CD4-positive, alpha-beta T cell treated with Interleukin-21 for 1 hour (primary cell): ENCODE results near the gene PEAR1.

Experiments
- DNase-seq: peaks from one replicate; pipeline ENCODE4 v3.0.0-alpha.2; 2020

PEAR1 gene

DNA sequence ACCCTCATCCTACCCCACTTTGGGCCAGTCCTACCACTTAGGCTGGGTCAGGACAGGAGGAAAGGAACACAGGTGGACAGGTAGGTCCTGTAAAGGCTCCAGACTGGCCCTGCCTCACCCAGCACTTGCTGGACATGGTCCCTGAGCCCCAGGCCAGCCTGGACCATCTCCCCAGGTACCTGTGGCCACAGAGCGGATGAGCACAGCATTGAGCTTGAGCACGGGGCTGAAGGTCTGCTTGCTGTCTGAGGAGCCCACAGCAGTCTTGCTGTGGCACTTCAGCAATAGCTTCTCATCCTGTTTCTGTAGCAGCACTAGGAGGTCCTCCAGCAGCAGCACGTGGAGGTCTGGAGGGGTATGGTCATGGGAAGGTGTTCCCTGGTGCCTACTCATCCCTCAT lies 50.2 kb downstream of the PEAR1 start:
- DNase-seq, result no peak

DNA sequence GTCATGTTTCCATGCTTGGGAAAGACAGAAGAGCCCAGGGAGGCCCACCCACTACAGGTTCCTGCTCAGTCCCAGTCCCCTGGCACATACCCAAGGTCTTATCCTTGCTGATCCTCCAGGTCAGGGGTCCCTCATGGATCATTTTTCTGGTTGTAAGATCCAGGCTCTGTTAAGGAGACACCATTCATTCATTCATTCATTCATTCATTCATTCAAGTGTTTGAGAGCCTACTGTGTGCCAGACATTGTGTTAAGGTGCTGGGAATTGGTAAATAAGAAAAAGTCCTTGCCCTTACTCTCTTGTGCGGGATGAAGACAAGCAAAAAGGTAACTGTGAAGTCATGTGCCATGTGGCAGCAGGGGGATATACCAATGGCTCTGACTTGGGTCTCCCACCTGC lies 50.8 kb downstream of the PEAR1 start:
- DNase-seq, result no peak

DNA sequence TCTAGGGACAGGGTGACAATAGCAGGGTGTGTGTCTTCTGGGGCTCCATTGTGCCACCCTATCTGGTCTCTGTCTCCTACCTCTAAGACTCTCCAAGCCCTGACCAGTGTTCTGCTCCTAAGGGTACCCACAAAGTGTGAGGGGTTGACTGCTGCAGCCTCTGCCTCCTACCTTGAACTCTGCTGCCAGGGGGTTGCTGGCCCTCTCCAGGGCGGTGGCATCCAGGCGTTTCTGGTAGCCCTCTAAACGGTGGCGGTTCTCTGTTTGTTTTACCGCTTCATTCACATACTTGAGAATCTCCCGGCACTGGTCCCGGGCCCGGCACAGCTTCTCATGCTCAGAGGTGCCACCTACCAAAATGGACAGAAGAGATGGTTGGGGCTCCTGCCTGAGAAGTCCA lies 51.3 kb downstream of the PEAR1 start:
- no peak for DNase-seq

- DNase-seq, result no peak
Observed at GRCh38 chr1:156945881-156946661, 52.6 kb downstream of the PEAR1 start.

DNA sequence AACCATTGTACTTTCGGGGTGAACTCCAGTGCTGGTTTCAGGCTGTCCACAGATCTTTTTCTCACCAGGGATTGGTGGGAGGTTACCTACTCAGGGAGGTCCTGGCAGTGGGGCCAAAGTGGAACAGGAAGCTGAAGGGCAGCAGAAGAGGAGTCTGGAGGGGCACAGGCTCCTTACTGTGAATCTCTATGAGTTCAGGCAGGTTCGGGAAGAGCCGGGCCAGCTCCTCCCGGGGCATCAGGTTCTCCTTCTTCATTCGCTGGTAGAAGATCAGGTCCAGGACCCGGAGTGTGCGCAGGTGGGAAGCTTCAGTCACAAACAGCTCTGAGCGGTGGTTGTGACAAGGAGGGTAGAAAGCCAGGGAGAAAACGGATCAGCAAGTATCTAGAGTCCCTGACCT lies 53.6 kb downstream of the PEAR1 start:
- DNase-seq, result no peak

DNA sequence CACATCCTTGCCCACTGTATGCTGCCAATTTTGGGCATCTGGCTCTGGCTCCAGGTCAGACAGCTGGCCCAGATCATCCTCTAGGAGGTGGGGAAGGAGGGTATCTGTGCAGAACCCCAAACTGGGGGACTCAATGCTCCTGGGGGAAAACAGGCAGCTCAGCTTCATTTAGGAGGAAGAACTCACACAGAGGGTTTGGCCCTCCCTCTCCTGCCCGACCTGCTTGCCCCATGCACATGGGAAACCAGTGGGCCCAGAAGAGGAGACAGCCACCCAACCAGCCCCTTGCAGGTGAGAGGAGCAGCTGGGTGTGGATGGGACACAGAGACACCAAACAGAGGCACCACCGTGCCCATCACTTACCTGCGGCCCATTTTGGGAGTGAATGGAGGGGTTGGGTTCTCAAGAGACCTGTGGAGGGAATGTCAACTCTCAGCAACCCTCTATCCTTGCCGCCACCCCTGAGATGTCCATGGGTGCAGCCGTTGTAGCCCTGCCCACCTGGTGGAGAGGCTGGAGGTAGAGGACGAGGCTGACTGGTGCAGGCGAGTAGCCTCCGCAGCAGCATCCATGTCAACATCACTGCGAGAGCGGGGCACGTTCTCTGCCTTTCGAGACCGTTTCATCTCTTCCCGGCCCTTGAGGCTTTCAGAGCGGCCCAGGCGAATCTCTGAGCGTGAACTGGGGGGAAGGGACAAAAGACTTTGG lies 54.5 kb downstream of the PEAR1 start:
- no peak for DNase-seq

DNA sequence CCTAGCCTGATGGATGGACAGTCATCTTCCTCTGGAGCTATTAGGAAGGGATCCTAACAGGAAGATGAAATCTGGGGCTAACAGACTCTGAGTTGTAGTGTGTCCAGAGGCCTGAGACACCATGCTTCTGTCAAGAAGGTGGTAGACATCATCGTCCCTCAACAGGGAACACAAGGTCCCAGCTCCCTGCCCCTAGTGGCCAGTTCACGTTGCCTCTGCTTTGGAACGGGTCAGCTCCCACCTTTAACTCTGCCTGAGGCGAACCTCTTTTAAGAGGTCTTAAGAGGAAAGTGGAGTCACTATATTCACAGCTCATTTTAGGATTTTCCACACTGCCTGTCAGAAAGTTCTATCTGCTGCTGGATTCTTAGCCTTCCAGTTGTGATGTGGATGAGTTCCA lies 55.2 kb downstream of the PEAR1 start:
- no peak for DNase-seq

- DNase-seq, result no peak
Observed at GRCh38 chr1:156949127-156949526, 55.6 kb downstream of the PEAR1 start.

DNA sequence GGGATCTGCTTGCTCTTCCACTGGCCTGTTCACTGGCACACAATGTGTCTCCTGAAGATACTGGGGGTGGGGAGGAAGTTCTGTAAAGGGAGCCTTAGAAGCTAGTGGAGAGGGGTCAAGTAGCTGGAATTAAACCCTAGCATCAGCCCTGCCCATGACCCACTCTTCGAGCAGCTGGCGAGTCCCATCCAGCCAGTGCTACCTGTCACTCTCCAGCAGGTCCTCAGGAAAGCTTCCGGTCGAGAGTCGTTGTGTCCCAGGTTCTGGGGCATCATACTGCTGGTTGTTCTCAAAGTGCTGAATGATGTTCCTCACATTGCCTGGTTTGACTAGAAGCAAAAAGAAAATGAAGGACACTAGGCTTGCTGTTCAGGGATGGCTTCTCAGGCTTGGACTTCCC lies 57.9 kb downstream of the PEAR1 start:
- DNase-seq, result no peak

GRCh38 chr1:156953571-156953970 lies 60.1 kb downstream of the PEAR1 start:
- DNase-seq, result no peak

DNA sequence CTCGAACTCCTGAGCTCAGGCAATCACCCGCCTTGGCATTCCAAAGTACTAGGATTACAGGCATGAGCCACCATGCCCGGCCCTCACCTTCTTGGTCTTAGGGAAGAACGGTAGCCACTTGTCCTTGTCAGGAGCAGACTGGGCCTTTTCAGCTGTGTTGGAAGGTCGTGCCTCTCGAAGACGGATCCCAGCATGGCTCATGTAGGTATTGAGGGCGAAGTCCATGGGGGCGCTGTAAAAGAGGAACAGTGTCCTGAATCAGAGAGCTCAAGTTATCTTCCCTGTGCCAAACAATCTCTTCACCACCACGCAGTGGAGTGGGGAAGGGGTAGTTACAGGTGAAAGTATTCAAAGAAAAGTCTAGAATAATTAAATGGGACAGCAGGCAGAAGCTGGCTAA lies 62.8 kb downstream of the PEAR1 start:
- DNase-seq, result no peak

DNA sequence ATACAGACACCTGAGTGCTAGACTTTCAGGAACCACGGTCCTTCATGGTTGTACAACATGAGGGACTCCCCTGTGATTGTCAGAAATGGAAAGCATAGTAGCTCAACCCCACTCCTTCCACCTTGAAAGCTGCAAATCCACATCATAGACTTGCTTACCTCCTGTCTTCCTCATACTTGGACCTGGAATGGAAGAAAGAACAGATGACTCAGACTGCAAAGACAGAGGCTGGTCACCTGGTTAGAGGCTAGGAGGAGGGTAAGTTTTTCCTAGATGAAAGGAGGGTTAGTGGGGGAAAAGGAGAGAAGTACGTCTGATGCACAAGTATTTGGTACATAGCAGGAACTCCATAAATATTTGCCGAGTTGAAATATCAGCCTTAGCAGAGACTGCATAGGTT lies 64.1 kb downstream of the PEAR1 start:
- DNase-seq, result no peak

- no peak for DNase-seq
Observed at GRCh38 chr1:156958247-156958714, 64.8 kb downstream of the PEAR1 start.

DNA sequence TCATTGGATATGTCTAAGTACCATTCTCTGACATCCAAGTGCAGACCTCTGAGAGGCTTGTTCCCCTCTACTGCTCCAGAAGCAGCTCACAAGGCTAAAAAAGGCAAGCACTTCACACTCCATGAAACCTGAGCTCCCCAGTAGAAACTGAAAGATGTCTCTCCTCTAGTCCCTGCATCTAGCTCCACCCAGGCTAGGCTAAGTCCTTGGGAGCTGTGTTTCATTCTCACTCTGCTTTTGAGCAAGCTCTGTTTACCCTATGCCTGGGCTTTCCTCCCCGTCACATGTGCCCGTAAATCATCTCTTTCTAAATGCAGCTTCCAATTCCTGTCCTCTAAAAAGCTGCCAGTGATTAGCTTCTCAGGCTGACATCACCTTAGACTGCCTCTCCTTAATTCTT lies 65.9 kb downstream of the PEAR1 start:
- DNase-seq, result no peak

DNA sequence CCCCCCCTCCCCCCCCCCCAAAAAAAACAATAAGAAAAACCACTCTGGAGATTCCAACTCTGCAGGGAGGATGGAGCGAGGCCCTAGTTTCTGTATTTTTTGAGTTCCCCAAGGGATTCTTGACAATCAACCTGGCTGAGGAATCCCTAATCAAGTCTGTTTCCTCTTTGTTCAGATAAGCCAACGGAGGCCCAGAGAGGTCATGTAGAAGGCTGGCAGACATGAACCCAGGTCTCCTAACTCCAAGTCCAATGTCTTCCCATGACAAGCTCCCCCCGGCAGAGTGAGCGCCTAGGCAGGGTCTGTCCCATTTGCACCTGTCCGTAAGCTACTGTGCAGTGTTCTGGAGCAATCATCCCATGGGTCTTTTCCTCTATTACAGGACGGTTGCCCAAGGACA lies 66.4 kb downstream of the PEAR1 start:
- no peak for DNase-seq

DNA sequence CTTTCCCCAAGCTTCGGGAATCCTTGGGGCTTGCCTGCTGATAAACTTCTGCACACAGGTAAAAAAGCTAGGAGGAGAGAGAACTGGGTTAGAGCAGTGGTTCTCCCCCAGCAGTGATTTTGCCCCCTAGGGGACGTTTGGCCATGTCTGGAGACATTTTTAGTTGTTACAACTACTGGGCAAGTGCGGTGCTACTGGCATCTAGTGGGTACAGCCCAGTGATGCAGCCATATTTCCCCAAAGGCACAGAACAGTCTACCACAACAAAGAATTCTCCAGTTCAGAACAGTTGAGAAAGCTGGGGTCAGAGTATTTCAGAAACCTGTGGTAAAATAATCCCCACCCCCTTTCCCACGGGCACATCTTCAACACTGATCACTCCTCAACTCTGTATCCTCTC lies 68.2 kb downstream of the PEAR1 start:
- DNase-seq, result peak; percentile 46

DNA sequence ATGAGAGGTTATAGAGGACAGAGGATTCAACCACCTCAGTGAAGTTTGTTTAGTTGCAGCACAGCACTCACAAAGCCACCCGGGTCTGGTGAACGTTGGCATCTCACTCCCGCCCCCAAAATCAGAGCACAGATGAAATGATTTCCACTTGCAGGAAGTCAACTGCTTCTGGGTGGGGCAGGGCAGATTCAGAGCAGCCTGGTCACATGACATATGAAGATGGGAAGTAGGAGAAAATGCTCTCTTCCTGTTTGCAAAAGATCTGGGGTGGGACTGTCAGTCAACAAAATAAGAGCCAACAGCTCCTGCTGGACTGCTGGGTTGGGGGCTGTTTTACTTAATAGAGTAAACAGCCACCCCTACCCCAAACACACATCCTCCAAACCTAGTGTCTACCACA lies 70.1 kb downstream of the PEAR1 start:
- DNase-seq, result peak; percentile 57

GRCh38 chr1:156964441-156964840 lies 70.9 kb downstream of the PEAR1 start:
- no peak for DNase-seq
